Fibroblast of pulmonary artery (primary cell): ENCODE data around the gene EXOC6B.

Experiments
- DNase-seq: peaks from one replicate; pipeline ENCODE4 v3.0.0-alpha.2; 2010; ENCODE audit warnings: low read depth
- H3K4me3 ChIP-seq: replicated peaks from 2 replicates; pipeline ENCODE4 v1.5.1; 2011; ENCODE audit warnings: low read depth, mild to moderate bottlenecking, control low read depth, low read length, moderate library complexity
- TF ChIP-seq, protein P1 (sequence below): IDR thresholded peaks from 2 replicates; pipeline ENCODE4 v1.5.1; 2011; ENCODE audit warnings: mild to moderate bottlenecking, control low read depth, low read length, inconsistent platforms; ENCODE audit errors: missing control alignments

EXOC6B gene

DNA sequence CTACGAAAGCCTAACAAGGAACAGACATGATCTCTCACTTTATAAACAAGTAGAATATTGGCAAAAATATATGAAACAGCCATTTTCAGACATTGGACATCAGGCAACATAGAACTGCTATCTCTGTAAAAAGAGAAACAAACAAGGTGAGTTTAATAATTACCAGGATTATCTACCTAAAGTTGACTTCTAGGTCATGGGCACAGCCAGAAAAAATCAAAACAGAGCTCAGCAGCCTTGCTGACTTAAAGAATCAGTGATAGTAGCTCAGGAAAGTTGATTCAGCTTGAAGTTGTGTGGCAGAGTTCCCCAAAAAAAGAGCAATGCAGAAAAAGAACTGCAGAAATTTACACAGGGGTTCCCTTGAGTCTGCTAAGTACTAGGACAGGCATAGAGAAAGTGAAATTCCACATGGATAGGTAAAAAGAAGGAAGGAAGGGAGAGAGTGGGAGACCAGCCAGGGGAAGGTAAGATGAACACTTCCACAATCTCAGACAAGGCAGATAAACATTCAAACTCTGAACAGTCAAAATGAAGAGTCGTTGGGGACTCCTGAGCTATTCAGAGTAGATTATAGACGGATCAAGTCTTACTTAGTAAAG lies 102.0 kb downstream of the EXOC6B start:
- DNase-seq = no peak
- no peak overlapping the region for H3K4me3 ChIP-seq
- TF ChIP-seq, protein P1, sequence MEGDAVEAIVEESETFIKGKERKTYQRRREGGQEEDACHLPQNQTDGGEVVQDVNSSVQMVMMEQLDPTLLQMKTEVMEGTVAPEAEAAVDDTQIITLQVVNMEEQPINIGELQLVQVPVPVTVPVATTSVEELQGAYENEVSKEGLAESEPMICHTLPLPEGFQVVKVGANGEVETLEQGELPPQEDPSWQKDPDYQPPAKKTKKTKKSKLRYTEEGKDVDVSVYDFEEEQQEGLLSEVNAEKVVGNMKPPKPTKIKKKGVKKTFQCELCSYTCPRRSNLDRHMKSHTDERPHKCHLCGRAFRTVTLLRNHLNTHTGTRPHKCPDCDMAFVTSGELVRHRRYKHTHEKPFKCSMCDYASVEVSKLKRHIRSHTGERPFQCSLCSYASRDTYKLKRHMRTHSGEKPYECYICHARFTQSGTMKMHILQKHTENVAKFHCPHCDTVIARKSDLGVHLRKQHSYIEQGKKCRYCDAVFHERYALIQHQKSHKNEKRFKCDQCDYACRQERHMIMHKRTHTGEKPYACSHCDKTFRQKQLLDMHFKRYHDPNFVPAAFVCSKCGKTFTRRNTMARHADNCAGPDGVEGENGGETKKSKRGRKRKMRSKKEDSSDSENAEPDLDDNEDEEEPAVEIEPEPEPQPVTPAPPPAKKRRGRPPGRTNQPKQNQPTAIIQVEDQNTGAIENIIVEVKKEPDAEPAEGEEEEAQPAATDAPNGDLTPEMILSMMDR = no peak

DNA sequence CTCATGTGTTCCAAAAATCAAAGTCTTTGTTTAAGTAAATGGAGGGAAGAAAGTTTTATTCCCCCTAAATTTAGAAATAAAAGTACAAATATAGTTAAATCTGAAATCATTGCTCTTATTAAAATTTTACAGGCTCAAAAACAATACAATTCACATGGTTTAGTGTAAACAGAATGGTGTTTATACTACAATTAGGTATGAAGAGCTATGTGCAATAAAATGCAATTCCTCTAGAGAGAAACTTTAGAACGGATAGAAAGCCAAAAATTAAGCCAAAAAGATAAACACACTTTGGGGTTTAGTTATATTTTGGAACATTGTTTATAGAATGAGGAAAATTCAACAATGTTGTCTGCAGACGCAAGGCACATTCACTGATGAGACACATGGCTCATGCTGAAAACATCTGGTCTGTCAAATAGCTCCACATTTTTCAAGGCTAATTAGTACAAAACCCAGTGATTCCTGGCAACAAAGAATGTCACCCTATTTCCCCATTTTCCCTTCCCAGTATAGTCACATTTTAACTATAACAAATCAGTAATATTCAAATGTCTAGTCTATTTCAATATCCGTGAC lies 103.3 kb downstream of the EXOC6B start:
- TF ChIP-seq, protein P1 = no peak
- no peak overlapping the region for H3K4me3 ChIP-seq
- DNase-seq = peak; percentile 50

- TF ChIP-seq, protein P1 = no peak
- peak; percentile 37 for DNase-seq
- no peak overlapping the region for H3K4me3 ChIP-seq
Measured at GRCh38 chr2:72719416-72719815, 106.4 kb downstream of the EXOC6B start.

GRCh38 chr2:72718876-72719275 lies 107.0 kb downstream of the EXOC6B start:
- no peak for DNase-seq
- TF ChIP-seq, protein P1 = no peak
- no peak overlapping the region for H3K4me3 ChIP-seq

DNA sequence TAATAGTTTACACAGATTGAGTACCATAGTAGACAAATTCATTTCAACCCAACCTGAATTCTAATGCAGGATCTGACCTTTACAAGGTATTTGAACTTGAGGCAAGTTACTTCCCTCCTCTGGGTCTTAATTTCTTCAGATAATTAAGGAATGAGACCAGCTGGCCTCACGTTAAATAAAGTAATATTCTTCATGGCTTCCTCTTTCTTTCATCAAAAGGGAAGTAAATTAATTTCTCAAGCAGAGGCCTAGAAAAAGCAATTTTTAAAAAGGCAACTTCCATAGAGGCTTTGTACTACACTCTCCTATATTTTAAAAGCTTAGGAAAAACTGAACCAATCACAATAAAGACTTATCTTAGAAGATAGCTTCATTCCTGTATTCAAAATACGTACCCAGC lies 109.2 kb downstream of the EXOC6B start:
- TF ChIP-seq, protein P1 = no peak
- no peak overlapping the region for H3K4me3 ChIP-seq
- no peak for DNase-seq

DNA sequence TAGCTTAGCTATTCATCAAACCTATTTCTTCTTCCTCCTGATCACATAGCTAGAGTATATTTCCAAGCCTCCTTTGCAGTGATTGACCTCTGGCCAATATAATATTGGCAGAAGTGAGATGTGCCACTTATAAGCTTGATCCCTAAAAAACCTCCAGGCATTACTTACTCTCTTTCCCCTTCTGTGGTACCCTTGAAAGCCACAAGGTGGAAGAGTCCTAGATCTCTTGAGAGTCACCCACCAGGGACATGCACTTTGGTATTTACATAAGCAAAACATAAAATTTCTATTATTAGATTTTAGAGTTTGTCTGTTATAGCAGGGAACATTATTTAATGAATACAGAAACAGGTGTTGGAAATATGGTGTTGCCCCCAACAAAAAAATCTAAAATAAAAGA lies 112.0 kb downstream of the EXOC6B start:
- no peak for DNase-seq
- no peak overlapping the region for H3K4me3 ChIP-seq
- TF ChIP-seq, protein P1 = peak; percentile 9

DNA sequence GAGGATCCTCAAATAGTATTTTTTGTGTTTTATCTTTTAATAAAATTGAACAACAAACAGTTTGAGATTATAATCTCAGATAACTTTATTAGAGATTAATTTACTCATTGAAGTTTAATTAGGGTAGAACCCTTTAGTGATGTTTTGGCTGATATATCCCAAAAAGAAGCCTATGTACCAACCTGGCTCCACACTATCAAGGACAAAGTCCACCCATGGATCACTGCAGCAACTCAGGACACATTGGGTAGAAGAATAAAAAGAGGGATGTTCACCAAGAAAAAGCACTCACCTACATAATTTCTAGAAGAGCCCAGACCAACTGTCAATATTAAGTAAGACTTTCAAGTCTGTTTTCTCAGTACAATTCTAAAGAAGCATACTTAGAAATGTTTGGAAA lies 112.9 kb downstream of the EXOC6B start:
- TF ChIP-seq, protein P1 = no peak
- DNase-seq = no peak
- H3K4me3 ChIP-seq = no peak overlapping the region
